VCaP (cell line): ENCODE results near the gene CLCN2.

ENCODE experiments used
- H3K27ac ChIP-seq: fragments of 450-650 bp; 2 replicates; pipeline ENCODE4 v1.5.1; 2017
- CTCF ChIP-seq: fragments of 450-650 bp; conservative IDR thresholded peaks from 2 replicates; pipeline ENCODE4 v1.5.1; 2017; ENCODE audit warnings: mild to moderate bottlenecking, moderate library complexity

CLCN2 gene

GRCh38 chr3:184361932-184362667, 695 bp upstream of the CLCN2 start:
- H3K27ac ChIP-seq = peak overlapping the region; percentile 98

GRCh38 chr3:184360929-184361531, 375 bp downstream of the CLCN2 start:
- no peak for TF ChIP-seq CTCF
- peak overlapping the region; percentile 98 for H3K27ac ChIP-seq

More at GRCh38 chr3:184361932-184362667, 695 bp upstream of the CLCN2 start:
- TF ChIP-seq CTCF = no peak

GRCh38 chr3:184360070-184360928, 1.1 kb downstream of the CLCN2 start:
- TF ChIP-seq CTCF = no peak
- H3K27ac ChIP-seq = peak overlapping the region; percentile 98

GRCh38 chr3:184359610-184360009, 1.8 kb downstream of the CLCN2 start:
- H3K27ac ChIP-seq = peak overlapping the region; percentile 8; the same call in 1 of the 2 replicates

GRCh38 chr3:184358921-184359350, 2.5 kb downstream of the CLCN2 start:
- TF ChIP-seq CTCF = no peak
- H3K27ac ChIP-seq = no peak overlapping the region; the same call in 1 of the 2 replicates

More at GRCh38 chr3:184359610-184360009, 1.8 kb downstream of the CLCN2 start:
- no peak for TF ChIP-seq CTCF

- no peak for TF ChIP-seq CTCF
- H3K27ac ChIP-seq = no peak overlapping the region
These were observed 3.2 kb downstream of the CLCN2 start for GRCh38 chr3:184358124-184358767.
